Fibroblast of villous mesenchyme (primary cell): ENCODE data around the gene PTP4A2. TPM values are rescaled to one million over a fixed set of nuclear protein-coding genes. Genes with fewer than 3 reads are reported as not detected.

Experiments used
- DNase-seq: peaks from one replicate; pipeline ENCODE4 v3.0.0-alpha.2; 2010; ENCODE audit warnings: low read depth
- H3K4me3 ChIP-seq: 2 replicates; pipeline ENCODE4 v1.5.1; 2011; ENCODE audit warnings: low read depth, mild to moderate bottlenecking, low read length
- total RNA-seq: library from RNA; depleted of rRNA; stranded (reverse); fragments of >200 nt; gene quantifications from 2 replicates; pipeline ENCODE4 v1.2.3, GENCODE V29; 2012
- TF ChIP-seq, protein P1 (sequence below): IDR thresholded peaks from 2 replicates; pipeline ENCODE4 v1.5.1; 2012; ENCODE audit warnings: low read depth, mild to moderate bottlenecking, low read length; ENCODE audit not compliant: insufficient read depth

Gene PTP4A2
- total RNA-seq, 1 donor = 503 TPM

DNA sequence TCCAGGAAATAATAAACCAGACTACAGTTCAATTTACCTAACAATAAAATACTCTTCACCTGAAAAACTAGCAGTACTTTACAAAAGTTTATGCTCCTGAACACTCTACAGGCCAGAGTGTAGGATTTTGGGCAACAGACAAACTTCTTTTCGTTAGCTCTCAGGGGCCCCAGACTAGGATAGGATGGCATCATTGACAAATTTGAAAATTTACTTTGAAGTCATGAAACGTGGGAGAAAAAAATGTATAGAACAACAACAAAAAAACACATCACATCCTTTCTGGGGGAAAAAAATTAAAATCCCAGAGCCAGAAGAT, 1.2 kb downstream of the PTP4A2 start:
- peak overlapping the region; percentile 90 for H3K4me3 ChIP-seq
- no peak for DNase-seq
- TF ChIP-seq, protein P1, sequence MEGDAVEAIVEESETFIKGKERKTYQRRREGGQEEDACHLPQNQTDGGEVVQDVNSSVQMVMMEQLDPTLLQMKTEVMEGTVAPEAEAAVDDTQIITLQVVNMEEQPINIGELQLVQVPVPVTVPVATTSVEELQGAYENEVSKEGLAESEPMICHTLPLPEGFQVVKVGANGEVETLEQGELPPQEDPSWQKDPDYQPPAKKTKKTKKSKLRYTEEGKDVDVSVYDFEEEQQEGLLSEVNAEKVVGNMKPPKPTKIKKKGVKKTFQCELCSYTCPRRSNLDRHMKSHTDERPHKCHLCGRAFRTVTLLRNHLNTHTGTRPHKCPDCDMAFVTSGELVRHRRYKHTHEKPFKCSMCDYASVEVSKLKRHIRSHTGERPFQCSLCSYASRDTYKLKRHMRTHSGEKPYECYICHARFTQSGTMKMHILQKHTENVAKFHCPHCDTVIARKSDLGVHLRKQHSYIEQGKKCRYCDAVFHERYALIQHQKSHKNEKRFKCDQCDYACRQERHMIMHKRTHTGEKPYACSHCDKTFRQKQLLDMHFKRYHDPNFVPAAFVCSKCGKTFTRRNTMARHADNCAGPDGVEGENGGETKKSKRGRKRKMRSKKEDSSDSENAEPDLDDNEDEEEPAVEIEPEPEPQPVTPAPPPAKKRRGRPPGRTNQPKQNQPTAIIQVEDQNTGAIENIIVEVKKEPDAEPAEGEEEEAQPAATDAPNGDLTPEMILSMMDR = no peak

DNA sequence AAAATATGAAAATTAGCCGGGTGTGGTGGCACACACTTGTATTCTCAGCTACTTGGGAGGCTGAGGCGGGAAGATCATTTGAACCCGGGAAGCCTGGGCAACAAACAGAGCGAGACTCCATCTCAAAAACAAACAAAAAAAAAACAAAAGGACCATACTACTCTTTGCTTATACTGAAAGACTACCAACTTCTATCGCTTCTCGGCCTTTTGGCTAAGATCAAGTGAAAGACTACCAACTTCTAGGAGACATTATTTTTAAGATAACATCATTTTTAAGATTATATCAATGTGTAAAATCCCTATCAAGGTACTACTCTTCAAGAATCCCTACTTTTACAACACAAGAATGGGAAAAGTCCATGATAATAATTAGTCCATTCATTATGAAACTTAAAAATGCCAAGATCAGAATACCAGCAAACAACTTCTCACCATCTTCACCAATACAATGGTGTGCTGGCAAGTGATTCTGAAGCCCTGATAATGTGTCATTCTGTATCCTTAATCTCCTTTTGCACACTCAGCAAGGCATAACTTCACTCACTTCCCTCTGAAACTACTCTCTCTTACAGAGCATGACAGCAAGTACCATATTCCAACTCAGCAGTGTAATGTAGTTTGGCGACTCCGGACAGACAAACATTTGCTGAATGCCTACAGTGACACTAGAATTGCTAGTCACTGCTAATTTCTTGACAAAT, 1.7 kb downstream of the PTP4A2 start:
- TF ChIP-seq, protein P1 = no peak
- DNase-seq = peak; percentile 38
- H3K4me3 ChIP-seq = peak overlapping the region; percentile 90

DNA sequence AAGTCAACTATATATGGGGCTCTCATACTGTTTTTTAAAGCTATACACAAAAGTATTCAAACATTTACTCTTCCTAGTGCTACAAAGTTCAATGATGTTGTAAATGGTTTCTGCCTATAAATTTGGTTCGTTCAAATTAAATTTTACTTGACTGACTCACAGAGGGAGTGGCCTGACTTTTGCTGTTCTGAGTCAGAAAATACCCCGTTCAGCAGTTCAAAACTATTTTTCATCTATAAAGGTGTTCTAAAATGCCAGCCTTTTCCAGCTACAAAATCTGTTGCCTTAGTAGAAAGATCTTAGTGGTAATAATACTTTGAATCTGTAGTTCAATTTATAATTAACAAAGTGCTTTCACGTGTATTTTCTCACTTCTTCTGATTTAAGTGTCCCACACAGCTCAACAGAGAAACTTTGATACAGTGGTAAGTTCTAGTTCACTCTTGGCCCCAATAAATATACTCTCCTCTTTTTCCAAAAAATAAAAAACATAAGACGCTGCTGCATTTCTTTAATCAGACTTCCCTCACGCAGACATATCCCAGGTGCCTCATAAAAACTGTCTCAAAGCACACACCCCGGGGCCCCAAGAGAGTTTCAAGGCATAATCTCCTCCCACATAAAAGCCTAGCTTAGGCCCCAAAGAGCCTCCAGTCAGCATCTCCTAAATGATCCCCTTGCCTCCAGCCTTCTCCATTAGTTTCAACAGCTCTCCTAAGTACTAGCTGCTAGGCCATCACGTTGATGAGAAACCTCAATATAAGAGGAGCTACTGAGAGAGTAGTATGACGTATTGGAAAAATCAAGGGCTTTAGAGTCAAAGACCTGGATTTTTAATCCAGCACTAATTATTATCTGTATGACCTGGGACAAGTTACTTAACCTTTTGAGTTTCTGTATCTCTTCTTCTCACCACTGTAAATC, 3.2 kb downstream of the PTP4A2 start:
- peak overlapping the region; percentile 90 for H3K4me3 ChIP-seq
- TF ChIP-seq, protein P1 = no peak
- peak; percentile 85 for DNase-seq

DNA sequence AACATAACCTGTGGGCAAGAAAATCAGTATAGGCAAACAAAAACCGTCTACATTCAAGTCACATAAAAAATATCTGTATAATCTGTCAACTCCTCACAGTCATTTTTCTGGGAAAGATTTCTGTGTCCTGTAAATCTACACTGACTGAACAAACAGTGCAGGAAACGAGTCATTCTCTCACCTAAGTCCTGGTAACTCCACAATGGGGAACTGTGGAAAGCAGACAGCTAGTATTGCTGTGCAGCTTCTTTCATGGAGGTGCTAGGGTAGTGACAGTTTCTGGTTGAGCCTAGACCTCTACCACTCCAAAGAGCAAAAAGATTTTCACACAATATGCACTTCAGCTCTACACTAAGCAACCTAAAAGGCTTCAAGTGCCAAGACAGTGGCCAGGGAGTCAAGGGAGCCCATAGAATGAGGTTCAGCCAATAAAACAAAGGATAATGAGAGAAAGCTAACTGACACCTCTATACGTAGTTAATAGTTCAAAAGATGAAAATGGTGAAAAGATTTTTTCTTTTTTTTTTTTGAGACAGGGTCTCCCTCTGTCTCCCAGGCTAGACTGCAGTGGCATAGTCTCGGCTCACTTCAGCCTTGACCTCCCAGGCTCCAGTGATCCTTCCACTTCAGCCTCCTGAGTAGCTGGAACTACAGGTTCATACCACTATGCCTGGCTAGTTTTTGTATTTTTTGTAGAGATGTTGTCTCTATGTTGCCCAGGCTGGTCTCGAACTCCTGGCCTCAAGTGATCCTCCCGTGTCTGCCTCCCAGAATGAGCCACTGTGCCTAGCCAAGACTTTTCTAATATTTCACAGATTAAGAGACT, 5.5 kb downstream of the PTP4A2 start:
- H3K4me3 ChIP-seq = no peak overlapping the region
- TF ChIP-seq, protein P1 = no peak
- no peak for DNase-seq

DNA sequence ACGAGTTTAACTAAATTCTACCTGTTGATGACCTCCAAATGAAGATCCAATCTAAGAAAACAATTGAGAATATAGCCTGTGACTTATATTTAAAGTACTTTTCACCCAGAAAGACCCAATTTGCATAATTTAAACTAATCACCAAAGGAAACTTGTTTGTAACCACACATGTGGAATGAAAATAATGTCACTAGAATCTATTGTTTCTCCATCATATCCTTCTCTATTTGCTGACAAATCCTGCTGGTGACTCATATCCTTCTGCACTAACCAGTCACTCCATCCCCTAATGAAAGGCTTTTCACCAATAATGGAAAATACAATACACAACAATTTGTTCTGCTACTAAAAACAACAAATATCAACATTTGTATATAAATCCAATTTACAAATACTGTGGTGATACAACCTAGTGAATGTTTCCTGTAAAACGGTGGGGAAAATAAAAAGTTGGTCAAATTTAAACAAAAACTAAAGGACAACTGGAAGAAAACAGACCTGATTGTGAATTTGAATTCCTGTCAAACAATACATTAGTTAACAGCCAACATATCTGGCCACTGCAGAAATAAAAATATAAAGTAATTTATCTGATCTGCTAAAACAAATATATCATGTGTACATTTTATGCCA, 6.5 kb downstream of the PTP4A2 start:
- peak; percentile 51 for DNase-seq
- H3K4me3 ChIP-seq = no peak overlapping the region
- TF ChIP-seq, protein P1 = no peak
